Muscle of arm (tissue), 14 donors: ENCODE data around the gene ERVH48-1. TPM values are rescaled to one million over a fixed set of nuclear protein-coding genes. Genes with fewer than 3 reads are reported as not detected.
"Not testable (repeated sequence)": the region's sequence is repeated elsewhere in the genome, so short reads cannot be mapped to it uniquely, and the experiment has no call there.

Experiments
- DNase-seq: peaks from one replicate; pipeline ENCODE4 v3.0.0-alpha.2; 2013
- long read RNA-seq, 11 donors: transcript quantifications; one replicate each; lab custom pipeline, GENCODE V29; 2026
- polyA plus RNA-seq, 12 donors: library from polyadenylated mRNA; unstranded; fragments of 120-200 nt; gene quantifications; one replicate each; pipeline ENCODE4 v1.2.1, GENCODE V29; 2013; ENCODE audit not compliant: insufficient read length in 12 of 12

The ERVH48-1 gene
- polyA plus RNA-seq, result 1 to 10 TPM in 4 of 12 donors, under 1 TPM in 6, not detected in 2; 0.32 to 2.2 (median 0.87) TPM
- long read RNA-seq, donor 1, result 0 reads
- long read RNA-seq, donor 2, result 0 reads
- long read RNA-seq, donor 3, result 0 reads
- long read RNA-seq, donor 4, result 0 reads
- long read RNA-seq, donor 5, result 0 reads
- long read RNA-seq, donor 6, partial matches to known transcripts, result 0 of 1 reads
- long read RNA-seq, donor 6, other reads (novel, unspliced or antisense), result 0 of 1 reads
- long read RNA-seq, donor 7, result 0 reads
- long read RNA-seq, donor 8, result 0 reads
- long read RNA-seq, donor 9, result 0 reads
- long read RNA-seq, donor 10, result 0 reads
- long read RNA-seq, donor 11, result 0 reads

GRCh38 chr21:42925114-42925926, at the start of gene ERVH48-1:
Gene ERVH48-1 (minus strand): TSS chr21:42925630. CDS start chr21:42919006, 6,624 bp downstream.
- DNase-seq, result no peak

GRCh38 chr21:42973991-42974831, 48.8 kb upstream of the ERVH48-1 start, which contains the start of gene PKNOX1:
Gene PKNOX1 (plus strand): TSS chr21:42974562. CDS start chr21:43004382, 29,820 bp downstream.
- DNase-seq, result peak; percentile 97

- DNase-seq, result no peak
Measured at GRCh38 chr21:42973309-42973990, 48.0 kb upstream of the ERVH48-1 start.

DNA sequence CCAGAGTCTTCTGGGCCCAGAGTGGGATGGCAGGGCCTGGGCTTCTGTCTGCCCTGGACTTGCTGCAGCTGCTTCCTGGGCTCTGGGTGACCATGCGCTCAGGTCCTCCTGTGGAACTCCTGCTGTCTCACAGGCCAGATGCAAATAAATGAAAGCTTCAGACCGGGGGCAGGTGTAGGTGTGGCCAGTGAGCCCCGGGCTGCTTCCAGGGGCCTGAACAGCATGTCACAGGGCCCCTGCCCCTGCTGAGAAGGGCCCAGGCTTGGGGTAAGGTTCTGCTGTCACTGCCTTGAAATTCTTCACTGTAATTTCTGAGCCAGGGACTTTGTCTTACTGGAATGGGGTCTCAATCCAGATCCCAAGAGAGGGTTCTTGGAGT, 46.5 kb upstream of the ERVH48-1 start:
- DNase-seq, result no peak

- no peak for DNase-seq
Measured at GRCh38 chr21:42970946-42971653, 45.7 kb upstream of the ERVH48-1 start.

- DNase-seq, result no peak
Measured at GRCh38 chr21:42969193-42969600, 43.8 kb upstream of the ERVH48-1 start.

GRCh38 chr21:42967616-42968015, 42.2 kb upstream of the ERVH48-1 start:
- not testable (repeated sequence) for DNase-seq

- no peak for DNase-seq
Measured at GRCh38 chr21:42965211-42965560, 39.8 kb upstream of the ERVH48-1 start.

DNA sequence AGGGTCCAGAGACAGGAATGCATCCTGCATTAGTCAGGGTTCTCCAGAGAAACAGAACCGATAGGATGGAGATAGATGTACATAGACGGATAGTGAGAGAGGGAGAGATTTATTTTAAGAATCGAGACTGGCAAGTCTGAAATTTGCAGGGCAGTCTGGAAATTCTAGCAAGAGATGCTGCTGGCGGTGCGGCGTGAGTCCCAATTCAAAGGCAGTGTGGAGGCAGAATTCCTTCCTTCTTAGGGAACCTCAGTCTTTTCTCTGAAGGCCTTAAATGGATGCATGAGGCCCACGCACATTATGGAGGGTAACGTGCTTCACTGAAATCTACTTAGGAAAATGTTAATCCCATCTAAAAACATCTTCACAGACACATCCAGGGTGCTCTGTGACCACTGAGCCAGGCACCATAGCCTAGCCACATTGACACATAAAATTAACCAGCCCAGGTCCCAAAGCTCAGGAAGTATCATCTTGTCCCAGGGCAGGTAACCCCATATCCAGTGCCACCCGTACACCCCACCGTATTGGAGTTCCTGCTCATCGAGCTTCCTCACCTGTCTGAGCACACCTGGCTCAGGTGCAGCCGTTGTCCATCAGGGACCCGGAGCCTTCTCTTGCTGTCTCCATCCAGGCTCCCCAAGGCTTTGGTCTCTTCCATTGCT, 39.2 kb upstream of the ERVH48-1 start:
- DNase-seq, result no peak

DNA sequence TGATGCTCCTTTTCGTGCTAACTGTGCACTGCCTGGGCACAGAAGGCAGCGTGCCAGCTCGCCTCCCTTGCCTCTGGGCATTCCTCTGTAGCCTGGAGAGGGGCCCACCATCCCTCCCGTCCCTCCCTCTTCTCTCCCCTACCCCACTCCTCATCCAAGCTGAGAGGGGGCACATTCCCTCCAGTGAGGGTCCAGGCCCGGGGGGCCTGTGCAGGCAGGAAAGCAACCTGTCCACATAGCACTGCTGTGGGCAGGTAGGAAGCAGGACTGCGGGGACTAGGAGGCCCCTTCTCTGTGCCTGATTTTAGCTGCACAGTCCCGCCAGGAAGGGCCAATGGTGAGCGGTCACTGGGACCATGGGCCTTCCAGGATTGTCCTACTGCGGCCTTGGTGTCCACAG, 38.7 kb upstream of the ERVH48-1 start:
- no peak for DNase-seq

GRCh38 chr21:42962380-42963007, 37.1 kb upstream of the ERVH48-1 start:
- no peak for DNase-seq

GRCh38 chr21:42959728-42960127, 34.3 kb upstream of the ERVH48-1 start:
- DNase-seq, result no peak

DNA sequence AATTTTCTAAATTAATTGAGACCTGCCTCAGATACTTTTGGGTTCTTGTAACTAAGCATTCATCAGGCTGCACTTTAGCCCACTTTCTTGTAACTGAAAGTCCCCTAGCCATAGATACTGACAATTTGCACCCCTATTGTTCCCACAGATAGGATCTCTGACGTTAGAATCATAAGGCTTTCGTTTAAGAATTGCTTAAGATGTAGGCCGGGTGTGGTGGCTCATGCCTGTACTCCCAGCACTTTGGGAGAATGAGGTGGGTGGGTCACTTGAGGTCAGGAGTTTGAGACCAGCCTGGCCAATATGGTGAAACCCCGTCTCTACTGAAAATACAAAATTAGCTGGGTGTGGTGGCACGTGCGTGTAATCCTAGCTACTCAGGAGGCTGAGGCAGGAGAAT, 32.7 kb upstream of the ERVH48-1 start:
- not testable (repeated sequence) for DNase-seq

GRCh38 chr21:42956824-42957630, 31.6 kb upstream of the ERVH48-1 start:
- no peak for DNase-seq

GRCh38 chr21:42951193-42951592, 25.8 kb upstream of the ERVH48-1 start:
- not testable (repeated sequence) for DNase-seq

- not testable (repeated sequence) for DNase-seq
Measured at GRCh38 chr21:42949094-42949755, 23.8 kb upstream of the ERVH48-1 start.

GRCh38 chr21:42942244-42942643, 16.8 kb upstream of the ERVH48-1 start:
- DNase-seq, result no peak

- no peak for DNase-seq
Measured at GRCh38 chr21:42941696-42942085, 16.3 kb upstream of the ERVH48-1 start.
